Measurements from ENCODE around the gene BHLHE40.

Gene BHLHE40

GRCh38 chr3:4983739-4984510 is 4.7 kb downstream of the BHLHE40 start:
- DNase-seq (ENCODE audit: low read depth, low spot score), result no peak

GRCh38 chr3:4984511-4984864 is 5.3 kb downstream of the BHLHE40 start:
- no peak for DNase-seq (ENCODE audit: low read depth, low spot score)

DNA sequence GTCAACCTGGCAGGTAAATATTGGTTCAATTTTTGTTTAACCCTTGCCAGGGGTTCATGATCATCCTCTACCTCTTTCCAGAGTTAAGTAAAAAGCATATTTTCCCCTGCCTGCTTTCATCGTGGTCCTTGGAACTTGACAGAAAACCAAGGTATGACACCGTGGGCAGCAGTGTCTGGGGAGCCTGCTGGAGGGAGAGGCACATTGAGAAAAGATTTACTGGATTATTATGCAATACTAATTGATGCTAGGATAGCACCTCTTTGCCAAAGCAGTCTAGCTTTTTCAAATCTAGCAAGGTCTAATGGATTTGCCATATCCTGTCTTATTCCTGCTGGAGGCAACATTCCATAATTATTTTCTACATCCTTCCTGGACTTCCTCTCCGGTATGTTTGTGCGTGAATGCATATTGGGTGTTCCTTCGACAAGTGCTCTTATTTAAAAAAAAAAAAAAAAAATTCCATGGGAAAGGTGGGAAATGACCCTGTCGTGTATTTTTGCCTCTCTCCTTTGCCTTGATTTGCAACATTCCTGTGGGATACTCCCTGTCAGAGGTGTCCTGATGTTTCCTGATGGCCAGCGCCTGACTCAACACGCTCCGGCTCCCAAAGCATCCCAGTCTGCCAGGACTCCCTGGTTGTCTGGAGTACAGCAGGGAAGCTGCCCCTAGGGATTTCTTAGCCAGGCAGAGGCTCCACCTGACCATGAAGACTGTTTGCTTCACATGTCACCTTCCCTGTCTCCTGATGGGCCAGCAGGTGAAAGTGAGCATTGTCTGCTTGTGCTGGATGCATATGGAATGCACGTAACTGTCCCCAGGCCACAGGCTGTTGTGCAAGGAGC is 6.3 kb downstream of the BHLHE40 start:
- DNase-seq (ENCODE audit: low read depth, low spot score), result no peak

GRCh38 chr3:4986175-4986781 is 7.0 kb downstream of the BHLHE40 start:
- no peak for DNase-seq (ENCODE audit: low read depth, low spot score)

DNA sequence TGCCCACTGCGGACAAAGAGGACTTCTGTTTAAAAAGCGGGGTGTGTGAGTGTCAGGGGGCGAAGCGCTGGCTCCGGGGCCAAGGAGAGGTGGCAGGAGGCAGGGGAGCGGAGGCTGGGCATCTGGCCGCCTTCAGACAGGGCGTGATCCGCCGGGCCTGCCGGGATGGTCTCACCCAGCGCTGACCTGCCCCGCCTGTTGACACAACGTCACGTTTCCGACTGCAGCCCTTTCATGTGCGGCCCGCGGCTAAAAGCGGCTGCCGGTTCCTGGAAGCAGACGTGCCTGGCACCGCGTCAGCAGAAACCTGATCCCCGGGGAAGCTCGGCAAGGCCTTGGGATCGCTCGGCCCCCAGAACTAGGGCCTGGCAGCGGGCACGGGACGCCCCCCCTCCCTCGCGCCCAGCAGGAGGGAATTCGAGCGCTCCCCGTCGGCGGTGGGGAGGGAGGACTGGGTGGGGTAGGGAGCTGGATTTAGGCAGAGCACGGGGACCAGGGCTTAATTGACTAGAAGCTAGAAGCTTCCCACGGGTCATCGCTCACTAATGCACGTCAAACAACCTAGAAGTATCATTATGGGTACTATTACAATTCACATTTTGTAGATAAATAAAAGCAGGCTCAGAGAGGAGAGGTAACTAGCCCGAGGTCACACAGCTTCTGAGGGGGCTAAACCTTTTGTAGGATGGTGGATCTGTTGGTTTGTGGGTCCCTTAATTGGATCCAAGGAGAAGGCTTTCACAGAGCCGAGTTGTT is 7.7 kb downstream of the BHLHE40 start:
- DNase-seq (ENCODE audit: low read depth, low spot score), result peak; percentile 92

GRCh38 chr3:4987538-4988296 is 8.5 kb downstream of the BHLHE40 start:
- no peak for DNase-seq (ENCODE audit: low read depth, low spot score)

DNA sequence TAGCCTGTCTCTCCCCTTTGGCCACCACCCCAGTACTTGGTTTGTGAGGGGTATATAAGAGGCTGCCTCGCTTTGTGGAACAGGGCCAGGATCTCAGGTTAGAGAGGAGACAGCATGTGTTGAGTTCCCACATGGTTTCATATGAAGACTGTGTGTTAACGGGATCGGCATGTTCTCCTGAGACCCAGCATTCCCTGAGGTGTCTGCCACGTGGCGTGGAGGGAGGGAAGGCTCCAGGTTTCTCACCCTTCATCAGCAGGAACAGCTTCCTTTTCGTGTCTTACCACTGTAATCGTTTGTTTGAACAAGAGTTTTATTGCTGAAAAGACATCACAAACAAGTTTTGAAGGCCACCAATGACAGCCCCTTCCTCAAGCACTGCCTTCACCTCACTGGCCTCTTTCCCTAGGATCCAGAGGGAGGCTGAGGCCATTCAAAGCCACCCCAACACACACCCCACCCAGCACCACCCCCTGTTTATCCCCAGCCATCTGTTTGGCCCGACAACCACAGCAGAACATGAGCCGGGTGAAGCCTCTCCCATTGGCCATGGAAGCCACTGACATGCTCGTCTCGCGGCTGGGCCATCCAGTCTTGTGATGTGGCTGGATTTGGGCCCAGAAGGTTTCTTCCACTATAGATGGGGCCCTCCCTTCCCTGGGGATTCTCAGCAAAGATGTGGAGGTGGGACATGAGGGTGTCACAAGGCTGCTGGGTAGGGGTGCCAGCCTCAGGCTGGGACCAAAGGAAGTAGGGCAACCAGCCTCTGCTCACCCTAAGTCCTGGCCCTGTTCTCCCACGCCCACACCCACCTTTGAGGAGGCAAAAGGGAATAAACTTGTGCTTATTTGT is 10.0 kb downstream of the BHLHE40 start:
- DNase-seq (ENCODE audit: low read depth, low spot score), result no peak

GRCh38 chr3:4990069-4990468 is 10.8 kb downstream of the BHLHE40 start:
- no peak for DNase-seq (ENCODE audit: low read depth, low spot score)

GRCh38 chr3:4992118-4992517 is 12.9 kb downstream of the BHLHE40 start:
- no peak for DNase-seq (ENCODE audit: low read depth, low spot score)

DNA sequence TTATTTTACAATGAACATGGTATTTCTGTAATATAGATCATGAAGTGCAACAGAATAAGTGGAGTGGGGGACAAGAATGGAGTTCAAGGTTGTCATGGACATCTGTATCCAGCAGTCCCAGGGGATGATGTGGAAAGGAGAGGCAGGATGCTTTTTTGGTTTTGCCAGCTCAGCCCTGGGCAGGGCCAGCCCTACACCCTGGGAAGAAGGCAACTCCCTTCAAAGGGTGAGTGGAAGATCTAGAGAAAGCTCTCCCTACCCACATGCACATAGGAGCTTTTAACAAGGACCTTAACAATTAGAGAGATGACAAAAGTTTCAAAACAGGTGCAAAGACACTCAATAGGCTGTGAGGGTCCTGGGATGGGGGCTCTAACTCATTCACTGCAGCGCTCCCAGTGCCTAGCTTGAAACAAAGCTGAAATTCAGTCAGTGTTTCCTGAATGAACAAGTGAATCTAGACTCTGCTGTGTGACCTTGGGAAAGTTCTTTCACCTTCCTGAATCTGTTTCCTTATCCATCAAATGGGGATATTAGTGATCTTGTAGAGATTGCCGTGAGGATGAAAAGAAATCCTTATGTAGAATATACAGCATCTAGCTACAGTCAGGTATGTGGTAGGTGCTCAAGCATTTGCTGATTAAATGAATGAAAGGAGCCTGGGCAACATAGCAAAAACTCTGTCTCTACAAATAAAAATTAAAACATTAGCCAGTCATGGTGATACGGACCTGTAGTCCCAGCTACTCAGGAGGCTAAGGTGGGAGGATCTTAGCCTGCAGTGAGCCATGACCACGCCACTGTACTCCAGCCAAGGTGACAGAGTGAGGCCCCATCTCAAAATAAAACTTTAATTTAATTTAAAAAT is 14.3 kb downstream of the BHLHE40 start:
- no peak for DNase-seq (ENCODE audit: low read depth, low spot score)

DNA sequence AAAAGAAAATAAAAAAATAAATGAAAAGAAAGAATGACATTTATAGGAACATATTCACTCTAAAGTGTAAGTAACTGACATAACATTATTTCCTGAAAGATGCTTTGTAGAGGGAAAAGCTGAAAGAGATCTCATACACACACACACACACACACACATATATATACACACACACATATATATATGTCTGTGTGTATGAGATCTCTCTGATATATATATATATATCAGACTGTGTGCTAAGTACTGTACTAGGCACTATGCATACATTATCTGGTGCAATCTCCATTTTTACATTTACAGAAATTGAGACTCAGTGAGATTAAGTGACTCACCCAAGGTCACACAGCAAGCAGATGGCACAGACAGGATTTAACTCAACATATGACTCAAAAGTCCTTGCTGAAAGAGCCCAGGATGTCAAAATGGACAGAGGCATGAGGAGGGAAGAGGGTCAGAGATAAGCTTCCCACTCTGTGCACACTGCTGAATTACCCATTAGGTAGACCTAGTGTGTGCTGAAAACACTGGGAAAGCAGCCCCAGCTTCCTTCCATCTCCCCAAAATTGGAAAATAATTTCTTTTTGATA is 15.0 kb downstream of the BHLHE40 start:
- DNase-seq (ENCODE audit: low read depth, low spot score), result no peak

- no peak for DNase-seq (ENCODE audit: low read depth, low spot score)
These were observed 15.7 kb downstream of the BHLHE40 start for GRCh38 chr3:4994823-4995499.

DNA sequence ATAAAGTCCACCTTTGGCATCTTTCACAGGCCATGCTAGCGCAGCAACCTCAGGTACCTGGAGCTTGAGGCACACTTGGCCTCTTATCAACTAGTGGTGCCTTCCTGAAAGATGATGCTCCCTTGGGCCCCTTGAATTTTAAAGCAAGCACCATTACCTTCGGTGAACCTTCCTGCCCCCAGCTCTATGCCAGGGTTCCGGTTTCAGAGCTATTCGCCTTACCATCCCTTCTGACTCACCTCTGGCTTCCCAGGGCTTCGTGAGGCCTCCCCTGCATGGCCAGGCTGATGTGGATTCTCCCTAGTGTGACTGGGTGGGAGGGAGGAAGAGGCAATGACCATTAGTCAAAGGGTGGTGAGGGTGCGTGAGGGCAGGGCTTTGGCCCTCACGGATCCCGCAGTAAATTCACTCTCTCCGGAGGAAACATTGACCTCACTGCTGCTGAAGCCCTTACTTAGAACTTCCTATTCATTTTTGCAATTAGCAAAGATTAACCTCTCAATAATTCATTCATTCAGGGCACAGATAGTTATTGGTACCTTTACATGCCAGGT is 16.3 kb downstream of the BHLHE40 start:
- no peak for DNase-seq (ENCODE audit: low read depth, low spot score)

- DNase-seq (ENCODE audit: low read depth, low spot score), result no peak
These were observed 17.1 kb downstream of the BHLHE40 start for GRCh38 chr3:4996223-4996765.

GRCh38 chr3:4996771-4997291 is 17.6 kb downstream of the BHLHE40 start:
- no peak for DNase-seq (ENCODE audit: low read depth, low spot score)

- no peak for DNase-seq (ENCODE audit: low read depth, low spot score)
These were observed 18.7 kb downstream of the BHLHE40 start for GRCh38 chr3:4997946-4998345.

- DNase-seq (ENCODE audit: low read depth, low spot score), result no peak
These were observed 20.4 kb downstream of the BHLHE40 start for GRCh38 chr3:4999531-5000184.

Measured in smooth muscle cell of the brain vasculature (primary cell).